ENCODE measurements around the gene CNOT3.
"Not testable (repeated sequence)": the region's sequence is repeated elsewhere in the genome, so short reads cannot be mapped to it uniquely, and the experiment has no call there.

The CNOT3 gene

DNA sequence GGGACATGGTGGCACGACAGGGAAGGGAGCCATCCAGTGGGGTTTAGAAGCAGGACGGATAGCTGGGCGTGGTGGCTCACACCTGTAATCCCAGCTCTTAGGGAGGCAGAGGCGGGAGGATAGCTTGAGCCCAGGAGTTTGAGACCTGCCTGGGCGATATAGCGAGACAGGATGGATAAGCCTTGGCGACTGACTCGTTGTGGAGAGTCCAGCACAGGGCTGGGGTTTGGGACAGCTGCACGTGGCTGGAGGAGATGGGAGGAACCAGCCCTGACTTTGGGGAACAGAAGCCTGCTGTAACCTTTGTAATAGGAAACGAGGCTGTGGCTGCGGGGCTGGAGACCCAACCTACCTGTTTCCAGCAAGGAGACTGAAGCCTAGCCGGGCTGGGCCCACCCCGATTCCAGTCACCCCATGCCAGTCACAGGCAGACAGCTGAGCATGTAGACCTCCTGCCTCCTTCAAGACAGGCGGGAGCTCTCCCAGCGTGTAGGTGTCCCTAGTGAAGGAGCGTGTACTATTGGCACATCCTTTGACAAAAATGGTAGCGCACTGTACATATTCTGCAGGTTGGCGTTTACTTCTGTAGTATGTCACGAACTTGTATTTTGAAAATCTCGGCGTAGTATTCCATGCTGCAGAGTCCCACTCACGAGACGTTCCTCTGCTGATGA is 13.9 kb downstream of the CNOT3 start:
- no peak for DNase-seq

DNA sequence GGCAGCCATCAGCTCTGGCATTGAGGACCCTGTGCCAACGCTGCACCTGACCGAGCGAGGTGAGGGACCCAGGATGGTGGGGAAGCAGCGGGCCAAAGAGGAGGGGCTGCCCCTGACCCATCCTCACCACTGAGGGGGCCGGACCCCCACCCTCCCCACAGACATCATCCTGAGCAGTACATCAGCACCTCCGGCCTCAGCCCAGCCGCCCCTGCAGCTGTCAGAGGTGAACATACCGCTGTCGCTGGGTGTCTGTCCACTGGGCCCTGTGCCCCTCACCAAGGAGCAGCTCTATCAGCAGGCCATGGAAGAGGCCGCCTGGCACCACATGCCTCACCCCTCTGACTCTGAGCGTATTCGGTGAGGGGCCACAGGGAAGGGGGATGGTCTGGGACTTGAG is 14.7 kb downstream of the CNOT3 start:
- DNase-seq = no peak

DNA sequence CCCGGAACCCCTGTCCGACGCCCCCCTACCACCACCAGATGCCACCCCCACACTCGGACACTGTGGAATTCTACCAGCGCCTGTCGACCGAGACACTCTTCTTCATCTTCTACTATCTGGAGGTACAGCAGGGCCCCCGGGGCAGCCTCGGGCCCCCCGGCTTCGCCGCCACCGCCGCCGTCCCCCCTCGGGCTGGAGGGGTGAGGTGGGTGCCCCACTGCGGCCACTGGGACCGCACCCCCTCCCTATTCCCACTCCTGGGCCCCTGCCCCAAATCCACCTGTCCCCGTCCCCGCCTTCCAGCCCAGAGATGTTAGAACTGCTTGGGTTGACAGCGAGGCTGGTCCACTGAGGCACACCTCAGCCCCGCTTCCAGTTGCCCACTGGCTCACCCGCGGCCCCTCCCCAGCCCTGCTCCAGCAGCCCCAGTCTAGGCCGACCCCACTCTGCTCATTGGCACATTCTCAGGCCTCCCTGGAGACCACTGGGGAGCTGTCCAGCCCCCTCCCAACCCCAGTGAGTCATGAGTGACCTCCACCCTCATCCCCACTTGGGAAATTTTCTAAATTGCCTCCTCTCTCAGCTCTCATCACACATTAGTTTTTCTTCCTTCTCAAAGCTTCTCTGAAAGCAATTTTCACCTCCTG is 15.4 kb downstream of the CNOT3 start:
- DNase-seq = no peak

DNA sequence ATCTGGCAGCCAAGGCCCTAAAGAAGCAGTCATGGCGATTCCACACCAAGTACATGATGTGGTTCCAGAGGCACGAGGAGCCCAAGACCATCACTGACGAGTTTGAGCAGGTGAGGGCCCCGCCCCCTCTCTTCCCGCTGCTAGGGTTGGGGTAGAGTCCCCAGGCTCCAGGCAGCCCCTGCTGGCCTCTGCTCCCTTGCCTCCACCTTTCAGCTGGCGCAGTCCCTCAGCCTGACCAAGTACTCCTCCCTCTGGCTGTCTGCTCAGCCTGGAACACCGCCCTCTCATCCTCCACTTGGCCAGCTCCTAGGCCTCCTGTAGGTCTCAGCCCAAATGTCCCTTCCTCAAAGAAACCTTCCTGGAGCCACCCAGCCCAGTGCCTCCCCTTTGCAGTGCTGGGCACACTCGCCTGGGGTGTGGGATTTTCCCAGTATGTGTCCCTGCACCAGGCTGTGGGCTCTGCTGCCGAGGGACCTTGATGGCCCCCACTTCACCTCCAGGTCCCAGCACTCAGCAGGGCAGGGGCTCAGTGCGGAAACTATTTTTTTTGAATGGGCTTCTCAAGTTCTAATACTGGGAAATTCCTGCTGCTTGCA is 16.3 kb downstream of the CNOT3 start:
- no peak for DNase-seq

DNA sequence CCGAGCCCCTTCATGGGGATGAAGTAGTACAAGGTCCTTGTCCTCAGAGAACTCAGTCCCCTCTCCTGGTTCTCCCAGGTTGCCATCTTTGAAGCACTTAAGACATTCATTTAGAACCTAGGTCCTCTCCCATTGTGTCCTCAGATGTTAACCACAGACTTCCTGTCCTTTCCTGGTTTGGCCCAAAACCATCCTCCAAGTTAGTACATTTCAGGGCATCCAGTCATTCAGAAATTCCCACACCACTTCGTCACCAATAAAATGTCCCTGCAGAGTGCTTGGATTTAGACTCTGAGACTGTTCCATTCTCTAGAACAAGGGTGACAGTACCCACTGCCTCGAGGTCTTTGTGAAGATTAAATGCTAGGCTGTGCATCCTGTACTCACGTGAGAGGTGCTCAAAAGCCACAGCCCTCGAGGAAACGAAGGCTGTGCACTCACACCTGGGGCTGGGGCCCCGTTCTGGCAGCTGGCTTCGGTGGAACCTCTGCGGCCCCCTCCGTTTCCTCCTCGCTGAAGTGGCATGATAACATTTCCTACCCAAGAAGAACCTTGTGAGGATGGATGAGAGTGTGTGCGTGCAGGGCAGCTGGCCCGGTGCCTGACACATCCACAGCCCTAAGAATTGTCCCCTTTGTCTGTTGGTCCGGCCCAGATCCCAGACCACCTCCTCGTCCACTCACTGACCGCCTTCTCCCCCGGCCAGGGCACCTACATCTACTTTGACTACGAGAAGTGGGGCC is 17.2 kb downstream of the CNOT3 start:
- no peak for DNase-seq

DNA sequence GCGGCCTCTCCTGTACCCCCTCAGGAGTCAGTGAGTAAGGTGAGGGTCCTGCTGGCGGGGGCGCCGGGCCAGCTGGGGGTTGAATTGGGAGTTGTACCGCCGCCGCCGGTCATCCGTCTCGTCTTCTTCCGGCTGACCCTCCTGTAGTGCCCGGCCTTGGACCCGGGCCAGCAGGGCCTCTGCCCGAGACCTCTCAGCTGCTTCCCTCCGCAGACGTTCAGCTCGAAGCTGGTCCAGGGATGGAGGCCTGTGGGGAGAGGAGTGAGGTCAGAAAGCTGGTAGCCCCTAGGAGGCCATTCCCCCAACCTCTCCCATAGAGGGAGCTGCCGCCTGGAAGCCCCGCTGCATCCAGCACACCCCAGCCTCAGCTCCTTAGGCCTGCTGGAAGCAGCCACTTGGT is 18.1 kb downstream of the CNOT3 start:
- no peak for DNase-seq

DNA sequence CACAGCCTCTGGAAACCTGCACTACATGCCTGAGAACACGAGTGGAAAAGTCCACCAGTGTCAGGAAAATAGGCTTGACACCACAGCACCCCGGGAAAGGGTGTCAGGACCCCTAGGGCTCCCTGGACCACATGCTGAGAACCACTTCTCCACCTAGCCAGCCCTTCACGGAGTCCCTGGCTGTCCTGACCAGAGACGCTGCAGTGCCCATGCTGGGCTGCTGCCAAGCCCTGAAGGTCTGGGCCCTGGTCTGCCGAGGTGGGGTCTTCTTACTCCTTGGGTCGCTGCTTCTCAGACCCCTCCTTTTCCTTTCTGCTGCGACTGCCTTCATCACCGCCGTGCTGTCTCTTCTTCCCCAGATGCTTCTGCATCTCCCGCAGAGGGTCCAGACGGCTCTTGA is 18.9 kb downstream of the CNOT3 start:
- no peak for DNase-seq

DNA sequence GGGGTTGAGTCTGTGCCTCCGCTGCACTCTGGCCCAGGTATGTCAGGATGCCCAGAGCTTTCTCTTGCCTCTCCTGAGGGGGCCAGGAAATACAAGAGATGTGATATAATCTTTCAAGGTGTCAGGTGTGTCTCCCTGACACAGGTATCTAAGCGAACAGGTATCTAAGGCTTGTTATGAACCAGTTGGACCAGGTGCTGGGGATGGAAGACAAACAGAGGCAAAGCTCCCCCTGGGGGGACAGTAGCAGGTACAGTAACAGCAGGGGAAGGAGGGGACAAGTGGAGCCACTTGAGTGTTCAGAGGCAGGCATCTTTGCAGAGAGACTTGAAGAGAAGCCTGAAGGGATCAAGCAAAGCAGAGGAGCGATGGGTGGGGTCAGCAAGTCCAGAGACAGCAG is 19.4 kb downstream of the CNOT3 start:
- no peak for DNase-seq

DNA sequence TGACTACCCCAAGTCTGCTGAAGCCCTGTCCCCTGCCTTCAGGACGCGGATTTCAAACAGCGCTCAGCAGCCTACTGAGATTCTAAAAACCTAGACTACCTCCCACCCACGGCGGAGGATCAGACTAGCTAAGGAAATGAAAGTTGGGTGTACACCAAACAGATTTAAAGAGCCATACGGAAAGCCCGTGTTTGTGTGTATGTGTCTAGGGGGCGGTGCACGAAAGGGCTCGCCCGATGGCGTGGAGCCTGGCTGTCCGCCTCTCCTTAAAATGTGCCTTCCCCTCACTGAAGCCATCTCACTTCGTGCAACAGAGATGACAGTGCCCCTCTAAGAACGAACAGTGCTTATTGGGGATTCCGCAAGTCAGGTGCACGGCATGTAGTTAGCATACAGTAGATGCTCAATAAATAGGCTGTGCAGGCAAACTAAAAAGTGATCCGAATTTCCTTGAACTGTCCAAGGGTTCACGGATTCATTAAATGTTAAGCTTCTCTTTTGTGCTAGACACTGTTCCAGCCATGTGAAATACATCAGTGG is 21.3 kb downstream of the CNOT3 start:
- peak; percentile 35 to 67 (median 51) for DNase-seq

DNA sequence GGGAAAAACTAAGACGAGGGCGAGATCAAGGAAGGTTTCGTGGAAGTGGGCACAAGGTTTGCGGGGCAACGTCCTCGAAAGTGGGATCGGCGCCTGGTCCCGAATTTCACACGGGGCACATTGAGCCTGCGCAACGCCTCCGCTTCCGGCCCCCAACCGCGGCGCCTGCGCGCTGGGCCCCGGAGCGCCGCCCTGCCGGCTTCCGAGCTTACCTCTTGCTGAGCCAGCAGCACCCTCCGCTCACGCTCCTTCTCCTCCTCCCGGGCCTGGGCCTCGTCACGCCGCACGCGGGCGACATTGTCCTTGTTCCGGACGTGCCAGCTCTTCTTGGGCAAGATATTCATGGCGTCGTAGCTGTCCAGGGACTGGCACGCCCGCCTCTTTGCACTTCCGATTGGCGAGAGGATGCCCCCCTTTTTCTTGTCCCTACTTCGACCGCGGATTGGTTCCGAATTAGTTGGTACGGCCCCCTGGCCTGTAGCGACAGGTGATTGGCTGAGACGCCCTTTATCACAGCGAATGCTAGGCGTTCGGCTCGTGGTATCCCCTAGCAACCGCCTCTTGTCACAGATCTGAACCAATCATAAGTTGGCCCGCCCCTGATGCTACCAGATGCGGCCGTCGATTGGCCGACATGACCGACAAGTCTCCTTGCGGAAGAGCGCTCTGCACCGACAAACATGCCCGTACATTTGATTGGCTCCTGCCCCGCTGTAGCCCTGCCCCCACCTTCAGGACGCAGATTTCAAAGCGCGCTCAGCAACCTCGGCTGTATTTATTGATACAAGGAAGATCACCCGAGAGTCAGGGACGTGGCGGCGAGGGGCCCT is 22.0 kb downstream of the CNOT3 start, which contains the start of gene LENG1:
Gene LENG1 (minus strand): TSS at position 370 of the 830 bp plus-strand sequence. CDS start 26 bp downstream, at position 344.
- DNase-seq = peak; percentile 99 to 100 (median 100)

DNA sequence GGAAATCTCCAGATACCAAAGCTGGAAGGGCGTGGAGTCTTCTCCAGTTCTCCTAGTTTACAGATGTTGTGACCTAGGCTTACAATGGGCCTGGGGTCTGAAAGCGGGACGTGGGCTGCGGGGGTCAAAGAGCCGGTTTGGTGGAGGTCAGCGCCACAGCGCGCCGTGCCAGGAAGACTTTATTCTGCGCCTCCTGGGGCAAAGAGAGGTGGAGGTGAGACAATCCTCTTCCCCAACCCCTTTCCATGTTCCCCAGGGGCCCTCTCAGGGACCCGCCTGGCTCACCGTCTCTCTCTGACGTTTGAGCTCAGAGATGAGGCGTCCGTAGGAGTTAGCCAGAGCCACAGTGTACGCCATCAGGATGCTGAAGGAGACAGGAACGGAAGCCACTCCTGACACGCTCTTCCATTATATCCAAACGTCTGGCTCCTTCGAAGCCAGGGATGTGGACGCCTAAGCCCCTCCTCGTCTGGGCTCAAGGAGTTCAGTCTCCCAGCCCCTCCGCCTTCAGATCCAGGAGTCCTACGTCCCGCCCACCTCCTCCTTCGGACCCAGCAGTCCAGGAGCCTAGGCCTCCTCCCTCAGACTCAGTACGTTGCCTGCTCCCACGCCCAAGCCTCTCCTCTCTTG is 22.7 kb downstream of the CNOT3 start:
- no peak for DNase-seq

DNA sequence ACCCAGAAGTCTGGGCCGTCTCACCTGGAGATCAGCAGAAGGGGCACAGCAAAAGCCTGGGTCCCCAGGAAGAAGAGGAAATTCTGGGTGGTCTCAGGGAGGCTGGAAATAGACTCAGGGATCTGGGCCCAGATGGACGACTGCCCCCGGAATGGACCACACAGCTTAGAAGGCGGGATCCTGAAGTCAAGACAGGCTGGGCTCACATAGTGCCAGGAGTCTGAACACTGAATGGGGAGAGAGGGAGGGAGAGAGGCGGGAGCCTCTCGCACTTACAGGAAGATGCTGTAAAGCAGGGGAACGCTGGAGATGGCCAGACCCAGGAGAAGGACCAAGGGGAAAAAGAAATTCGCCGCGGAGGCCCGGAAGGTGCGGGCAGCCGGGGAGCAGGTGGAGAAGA is 23.3 kb downstream of the CNOT3 start:
- DNase-seq = no peak

DNA sequence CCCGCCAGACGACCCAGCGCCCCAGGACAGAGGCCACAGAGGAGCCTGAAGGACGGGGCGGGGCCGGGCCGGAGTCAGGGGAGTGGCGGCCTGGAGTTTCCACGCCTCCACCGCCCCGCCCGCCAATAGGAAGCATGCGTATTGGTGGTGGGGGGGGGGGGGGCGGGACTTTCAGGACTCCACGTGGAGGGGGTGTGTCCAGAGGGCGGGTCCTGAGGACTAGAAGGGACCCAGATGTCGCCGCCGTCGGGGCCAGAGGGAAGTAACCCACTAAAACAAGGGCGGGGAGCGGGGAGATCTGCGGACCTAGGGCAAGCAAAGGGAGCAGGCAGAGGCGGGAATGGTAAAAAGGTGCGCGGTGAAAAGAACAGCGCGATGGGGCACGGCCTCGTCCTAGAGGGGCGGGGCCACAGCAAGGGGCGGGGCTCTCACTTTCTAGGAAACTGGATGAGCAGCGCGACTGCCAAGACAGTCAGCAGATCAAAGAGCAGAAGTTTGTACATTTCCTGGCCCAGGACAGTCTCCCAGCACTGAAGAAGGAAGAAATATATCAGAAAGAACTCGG is 24.8 kb downstream of the CNOT3 start:
- DNase-seq = peak; percentile 92 to 97 (median 96)

DNA sequence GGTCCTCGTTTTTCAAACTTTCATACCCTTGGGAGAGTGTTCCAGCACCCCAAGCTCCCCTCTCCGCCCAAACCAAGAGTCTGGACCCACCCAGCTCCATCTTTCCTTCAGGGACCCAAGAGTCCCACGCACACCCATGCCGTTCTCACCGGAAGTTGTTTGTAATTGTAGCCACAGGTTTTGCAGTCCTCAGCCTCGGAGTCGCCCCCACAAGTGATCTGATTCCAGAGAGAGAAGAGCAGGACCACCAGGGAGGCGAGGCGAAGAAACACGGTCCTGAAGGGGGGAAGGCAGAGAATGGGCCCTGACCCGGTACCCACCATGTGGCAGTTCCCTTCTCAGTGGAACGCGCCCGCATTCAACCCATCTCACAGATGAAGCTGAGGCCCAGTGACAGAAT is 25.3 kb downstream of the CNOT3 start:
- DNase-seq = no peak

DNA sequence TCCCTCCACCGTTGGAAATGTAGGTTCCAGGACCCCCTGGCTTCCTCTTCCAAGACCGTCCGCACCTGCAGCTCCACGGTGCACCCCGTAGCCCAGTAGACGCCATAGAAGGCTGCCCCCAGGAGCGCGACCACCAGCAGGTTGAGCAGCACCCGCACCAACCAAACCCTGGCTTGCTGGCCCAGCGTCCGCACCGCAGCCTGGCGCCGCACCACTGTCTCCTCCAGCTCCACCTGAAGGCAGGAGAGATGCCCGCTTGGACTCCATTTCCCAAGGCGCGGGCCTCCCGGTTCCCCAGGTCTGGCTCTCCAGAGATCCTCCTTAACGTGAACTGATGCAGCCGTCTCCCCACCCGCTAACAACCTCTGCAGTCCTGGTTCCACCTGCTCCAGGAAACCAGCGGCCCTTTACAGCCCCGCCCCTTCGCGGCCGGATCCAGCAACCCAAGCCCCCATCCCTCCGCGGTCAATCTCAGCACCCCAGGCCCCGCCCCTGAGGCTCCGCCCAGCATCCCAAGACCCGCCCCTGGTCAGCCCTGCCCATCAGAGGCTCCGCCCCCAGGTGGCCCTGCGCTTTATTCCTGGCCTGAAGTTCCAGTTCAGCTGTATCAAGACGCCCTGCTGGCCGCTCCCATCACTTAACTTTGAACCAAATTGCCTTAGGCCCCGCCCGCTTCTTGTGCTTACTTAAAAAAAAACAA is 27.0 kb downstream of the CNOT3 start:
- DNase-seq = peak; percentile 53 to 83 (median 82)

DNA sequence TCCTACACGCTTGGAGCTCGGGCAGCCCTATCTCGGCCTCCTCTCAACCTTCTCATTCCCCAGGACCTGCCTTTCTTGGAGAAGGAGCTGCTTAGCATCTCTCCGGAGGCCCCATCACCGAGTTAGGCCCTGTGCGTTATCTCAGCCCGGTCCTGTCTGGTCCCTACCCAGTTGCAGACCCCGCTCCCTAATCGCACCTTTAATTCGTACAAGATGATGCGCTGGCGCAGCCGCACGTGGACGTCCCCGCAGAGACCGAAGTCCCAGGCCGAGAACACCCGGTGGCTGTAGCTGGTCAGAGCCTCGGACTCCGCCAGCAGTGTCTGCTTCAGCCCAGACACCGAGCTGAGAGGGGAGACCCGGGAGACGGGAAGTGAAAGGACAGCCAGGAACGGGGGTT is 27.7 kb downstream of the CNOT3 start:
- no peak for DNase-seq

DNA sequence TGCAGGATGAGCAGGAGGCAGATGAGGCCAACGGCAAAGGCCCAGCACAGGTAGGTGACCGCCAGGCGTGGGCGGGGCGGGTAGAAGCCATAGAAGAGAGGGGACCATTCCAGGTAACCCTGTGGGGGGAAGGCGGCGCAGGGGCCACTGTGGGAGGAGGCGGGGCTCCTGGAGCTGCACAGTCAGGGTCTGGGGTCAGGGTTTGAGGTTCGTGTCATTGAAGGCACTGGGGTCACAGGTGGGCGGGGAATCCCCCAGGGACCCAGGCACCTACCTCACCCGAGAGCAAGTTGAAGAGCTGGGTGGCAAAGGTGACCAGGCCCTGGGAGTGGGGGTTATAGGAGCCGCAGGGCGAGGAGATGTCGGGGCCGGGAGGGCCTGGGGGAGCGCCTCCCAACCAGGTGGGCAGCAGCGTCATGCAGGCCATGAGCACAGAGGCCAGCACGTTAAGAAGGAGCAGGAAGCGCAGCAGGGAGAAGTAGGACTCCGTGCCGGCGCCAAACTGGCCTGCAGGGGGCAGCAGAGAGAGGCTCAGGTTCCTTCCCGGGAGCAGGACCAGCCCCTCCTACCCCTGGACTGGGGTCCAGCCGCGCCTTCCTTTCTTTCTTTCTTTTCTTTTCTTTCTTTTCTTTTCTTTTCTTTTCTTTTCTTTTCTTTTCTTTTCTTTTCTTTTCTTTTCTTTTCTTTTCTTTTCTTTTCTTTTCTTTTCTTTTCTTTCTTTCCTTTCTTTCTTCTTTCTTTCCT is 30.8 kb downstream of the CNOT3 start:
- peak; percentile 94 to 97 (median 96) for DNase-seq

DNA sequence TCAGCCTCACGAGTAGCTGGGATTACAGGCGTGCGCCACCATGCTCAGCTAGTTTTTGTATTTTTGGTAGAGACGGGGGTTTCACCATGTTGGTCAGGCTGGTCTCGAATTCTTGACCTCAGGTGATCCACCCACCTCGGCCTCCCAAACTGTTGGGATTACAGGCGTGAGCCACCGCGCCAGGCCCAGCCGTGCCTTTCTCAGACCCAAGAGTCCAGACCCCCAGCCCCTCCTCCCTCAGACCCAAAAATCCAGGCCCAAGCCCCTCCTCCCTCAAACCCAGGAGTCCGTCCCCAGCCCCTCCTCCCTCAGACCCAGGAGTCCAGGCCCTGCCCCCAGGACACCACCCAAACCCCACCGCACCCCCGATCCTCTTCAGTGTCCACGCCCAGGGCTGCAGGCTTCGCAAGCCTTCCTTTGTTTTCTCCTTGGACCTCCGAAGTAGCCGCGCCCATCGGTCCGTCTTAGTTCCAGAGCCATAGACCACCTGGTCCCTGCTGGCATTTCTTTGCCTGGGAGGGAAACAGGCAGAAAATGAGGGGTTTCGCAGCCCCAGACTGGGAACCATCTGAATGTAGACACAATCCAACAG is 31.7 kb downstream of the CNOT3 start:
- no peak for DNase-seq

DNA sequence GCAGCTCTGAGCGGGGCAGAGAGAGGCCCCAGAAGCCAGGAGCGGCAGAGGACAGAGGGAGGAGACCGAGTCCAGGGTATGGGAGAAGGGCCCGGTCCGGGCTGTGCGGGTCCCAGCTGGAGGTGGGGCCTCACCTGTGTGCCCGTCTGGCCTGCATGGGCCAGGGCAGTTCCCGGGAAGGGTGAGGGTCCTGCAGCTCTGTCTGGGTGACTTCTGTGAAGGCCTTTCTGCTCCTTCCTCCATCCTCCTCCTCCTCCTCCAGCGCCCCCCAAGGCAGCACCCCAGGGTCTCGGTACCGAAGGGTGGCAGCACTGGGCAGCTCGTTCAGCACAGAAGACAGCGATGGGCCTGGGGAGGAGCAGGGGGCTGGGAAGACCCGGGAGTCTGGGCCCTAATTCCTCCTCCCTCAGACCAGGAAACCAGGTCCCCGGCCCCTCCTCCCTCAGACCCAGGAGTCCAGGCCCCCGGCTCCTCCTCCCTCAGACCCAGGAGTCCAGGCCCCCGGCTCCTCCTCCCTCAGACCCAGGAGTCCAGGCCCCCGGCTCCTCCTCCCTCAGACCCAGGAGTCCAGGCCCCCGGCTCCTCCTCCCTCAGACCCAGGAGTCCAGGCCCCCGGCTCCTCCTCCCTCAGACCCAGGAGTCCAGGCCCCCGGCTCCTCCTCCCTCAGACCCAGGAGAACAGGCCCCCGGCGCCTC is 34.3 kb downstream of the CNOT3 start:
- not testable (repeated sequence) for DNase-seq
